Pancreas (tissue), 10 donors: ENCODE results near the gene DESI1. TPM values are rescaled to one million over a fixed set of nuclear protein-coding genes. Genes with fewer than 3 reads are reported as not detected.

Source experiments
- ATAC-seq, 4 donors: fragments of 200-7000 bp; cut with Tn5 transposase; one replicate each; pipeline versions ENCODE4 v1.8.0 to v1.9.1; 2020; ENCODE audit warnings: mild to moderate bottlenecking in 4 of 4, moderate library complexity in 4 of 4
- DNase-seq, 6 donors: peaks; one replicate each; pipeline ENCODE4 v3.0.0-alpha.2; 2020
- FAIRE-seq: peaks from 2 replicates; lab custom pipeline; 2012; peaks lifted over from hg19 to GRCh38; lab: Jason Lieb, UNC
- H3K27ac ChIP-seq, 4 donors: fragments of 200-600 bp; sonication (generic); 1 replicate in 3 of 4; 2 replicates in 1 of 4; pipeline versions ENCODE4 v1.5.0 to v1.8.0; 2020
- H3K27me3 ChIP-seq, 4 donors: fragments of 200-600 bp; one replicate each; pipeline ENCODE4 v1.8.0; 2021
- H3K36me3 ChIP-seq, 3 donors: fragments of 200-600 bp; sonication (generic) in 1 of 3; one replicate each; pipeline versions ENCODE4 v1.5.0 to v1.8.0; 2020 to 2021
- H3K4me1 ChIP-seq, 3 donors: fragments of 200-600 bp; one replicate each; pipeline ENCODE4 v1.8.0; 2021
- H3K4me3 ChIP-seq, 4 donors: fragments of 200-600 bp; sonication (generic) in 2 of 4; one replicate each; pipeline versions ENCODE4 v1.5.0 to v1.8.0; 2020 to 2021
- H3K9me3 ChIP-seq, 4 donors: fragments of 200-600 bp; one replicate each; pipeline ENCODE4 v1.8.0; 2021
- CTCF ChIP-seq, 4 donors: fragments of 200-600 bp; sonication (generic) in 3 of 4; IDR thresholded peaks; one replicate each; pipeline versions ENCODE4 v1.5.0 to v1.8.0; 2021; ENCODE audit warnings: antibody characterized with exemption in 4 of 4
- WGBS, 2 donors: extraction: QIAGEN DNeasy Blood & Tissue Kit; methylation state at CpG; one replicate each; pipeline ENCODE4 v1.1.7; 2013; 5-methylcytosine and 5-hydroxymethylcytosine counted together
- intact Hi-C, 3 donors: fragments of 100-400 bp; cut with DNase I; formaldehyde crosslinking; loops; one replicate each; pipeline versions ENCODE4 v1.11.1 to v1.14.2; 2022
- polyA plus RNA-seq, 2 donors: library from polyadenylated mRNA; stranded (reverse); fragments of 200-250 nt; gene quantifications; one replicate each; pipeline ENCODE4 v1.2.3, GENCODE V29; 2013
- total RNA-seq, 6 donors: library from RNA; stranded (reverse); fragmentation: NEBNext Ultra II Directional in 4 of 6; extraction: Animal tissue kit (Norgen Biotek cat#: 25700) in 4 of 6; gene quantifications; one replicate each; pipeline versions ENCODE4 v1.2.1 to v1.2.4, GENCODE V29; 2021 to 2023
- donor health status: healthy with polysubstance abuse.
- donor health status: DM: no; HTN: no; CAD: no; lungs with moderate emphysema.
- donor health status: DM: no; HTN: no; CAD: no.
- donor health status: control.
- donor health status: control.
- donor health status: Bipolar disorder and iron deficiency.
- donor health status: DM: yes; HTN: yes; CAD: no.
- donor health status: DM: no; HTN: no; CAD: no.
- donor health status: DM: no; HTN: no; CAD: no.
- donor health status: DM: yes; HTN: yes; CAD: no.

Gene DESI1
- total and polyA plus RNA-seq, 8 donors, result 8.2 to 14.8 (median 9.6) TPM

DNA sequence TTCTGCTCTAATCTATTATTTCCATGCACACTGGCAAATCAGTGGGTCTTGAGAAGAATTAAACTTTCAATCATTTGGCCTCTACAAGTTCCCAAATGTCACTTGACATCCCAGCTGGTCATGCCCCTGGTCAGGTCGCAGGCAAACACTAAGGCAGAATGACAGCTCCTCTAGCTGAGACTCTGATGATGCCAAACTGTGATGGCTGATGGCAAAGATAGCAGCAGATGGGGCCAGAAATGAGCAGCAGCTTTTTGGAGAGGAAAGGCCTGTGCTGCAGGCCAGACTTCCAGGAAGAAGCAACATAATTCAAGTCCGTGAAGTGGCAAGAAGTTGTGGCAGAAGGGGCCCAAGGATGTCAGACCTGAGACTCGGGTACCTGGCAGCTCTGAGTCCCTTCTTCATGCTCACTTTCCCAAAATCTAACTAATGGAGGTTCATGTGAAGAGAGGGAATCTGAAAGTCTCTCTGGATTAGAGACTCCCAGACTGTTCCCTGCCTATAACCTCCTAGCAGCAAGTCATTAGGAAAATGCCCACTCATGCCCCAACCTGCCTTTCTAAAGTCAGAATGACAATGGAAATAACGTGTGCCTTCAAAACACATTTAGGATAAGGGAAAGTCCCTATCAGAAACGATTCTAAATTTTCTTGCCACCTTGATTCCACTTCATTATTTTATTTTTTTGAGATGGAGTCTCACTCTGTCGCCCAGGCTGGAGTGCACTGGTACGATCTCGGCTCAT lies 21.8 kb downstream of the DESI1 start:
- H3K4me1 ChIP-seq, result no peaks in the 10 kb centered on the region
- ATAC-seq, result no peak
- intact Hi-C loops, result loop anchor here in 2 of 3 donors (5.0 to 10.0 kb wide), 3 partner anchors 62 to 204 kb away; no protein-coding TSS in a partner anchor
- H3K27ac ChIP-seq, result no peak overlapping the region
- TF ChIP-seq CTCF (IDR thresholded peaks at IDR 0.05), result no peak
- no peaks in the 10 kb centered on the region for H3K27me3 ChIP-seq
- no peak for FAIRE-seq
- no peaks in the 10 kb centered on the region for H3K9me3 ChIP-seq
- peaks cover 0 to 31% (median 0%) of the 10 kb centered on the region in 3 donors for H3K36me3 ChIP-seq
- WGBS, 2 donors, result 83 to 86% methylated on average over 8 of the region's 8 CpGs
- DNase-seq, result no peak
- no peak overlapping the region for H3K4me3 ChIP-seq

GRCh38 chr22:41598081-41598480 lies 22.8 kb downstream of the DESI1 start:
- FAIRE-seq, result no peak

GRCh38 chr22:41597635-41597953 lies 23.2 kb downstream of the DESI1 start:
- Histone ChIP-seq H3K4me3 (no peak overlapping the region), H3K27ac (no peak overlapping the region), H3K9me3 (no peaks in the 10 kb centered on the region), H3K4me1 (no peaks in the 10 kb centered on the region), H3K27me3 (no peaks in the 10 kb centered on the region), H3K36me3 (peaks cover 0 to 19% (median 0%) of the 10 kb centered on the region in 3 donors)
- FAIRE-seq (no peak), DNase-seq (no peak), ATAC-seq (peak in 1 of 4 donors; percentile 5)
- no peak for TF ChIP-seq CTCF (IDR thresholded peaks at IDR 0.05)
- 55% methylated on average over 2 of the region's 2 CpGs for WGBS, 2 donors
- intact Hi-C loops, result loop anchor here in 2 of 3 donors (5.0 to 10.0 kb wide), 3 partner anchors 60 to 203 kb away; no protein-coding TSS in a partner anchor

More at GRCh38 chr22:41598081-41598480, 22.8 kb downstream of the DESI1 start:
- Histone ChIP-seq H3K27ac (no peak overlapping the region), H3K9me3 (no peaks in the 10 kb centered on the region), H3K4me3 (no peak overlapping the region), H3K36me3 (peaks cover 0 to 24% (median 0%) of the 10 kb centered on the region in 3 donors), H3K4me1 (no peaks in the 10 kb centered on the region), H3K27me3 (no peaks in the 10 kb centered on the region)
- DNase-seq, result peak in 1 of 6 donors; percentile 27
- intact Hi-C loops, result loop anchor here in 2 of 3 donors (5.0 to 10.0 kb wide), 3 partner anchors 61 to 203 kb away; no protein-coding TSS in a partner anchor
- no peak for ATAC-seq
- TF ChIP-seq CTCF (IDR thresholded peaks at IDR 0.05), result no peak
- WGBS, 2 donors, result 87 to 90% methylated on average over 5 of the region's 5 CpGs

DNA sequence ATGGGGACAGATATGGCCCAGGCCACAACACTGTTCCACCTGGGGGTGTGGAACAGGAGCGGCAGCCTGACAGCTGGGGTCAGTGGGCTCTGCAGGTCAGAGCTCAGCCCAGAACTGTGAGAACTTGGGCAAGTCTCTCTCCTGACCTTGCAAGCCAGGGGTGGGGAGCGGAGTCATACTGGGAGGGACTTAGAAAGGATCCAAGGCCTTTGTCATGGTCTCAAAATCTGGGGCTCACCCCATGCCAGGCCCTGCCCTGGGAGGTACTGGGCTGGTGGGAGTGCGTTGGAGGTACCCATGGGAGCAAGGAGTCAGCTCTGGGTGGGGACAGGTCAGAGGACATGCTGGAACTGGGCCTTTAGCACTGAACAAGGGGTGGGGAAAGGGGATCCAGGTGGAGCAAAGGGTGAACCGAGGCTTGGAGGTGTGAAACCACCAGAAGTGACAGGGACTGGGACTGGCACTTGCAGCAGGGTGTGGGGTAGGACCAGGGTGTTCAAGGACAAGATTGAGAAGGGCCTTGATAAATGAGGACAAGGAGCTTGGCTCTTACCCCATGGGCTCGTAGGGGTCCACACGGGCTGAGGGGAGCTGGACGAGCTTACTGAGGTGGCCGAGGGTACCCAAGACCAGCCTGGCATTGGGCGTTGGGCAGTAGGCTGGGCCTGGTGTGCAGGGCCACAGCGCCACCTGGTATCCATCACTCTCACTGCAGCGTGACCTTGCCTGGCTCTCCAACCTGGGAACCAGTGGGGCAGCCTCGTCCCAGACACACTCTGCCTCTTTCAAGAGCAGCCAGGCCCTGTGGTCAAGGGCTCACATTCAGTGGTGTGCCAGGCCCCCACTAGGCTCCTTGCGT lies 23.8 kb downstream of the DESI1 start:
- no peak for FAIRE-seq
- intact Hi-C loops, result loop anchor here in 2 of 3 donors (5.0 to 10.0 kb wide), 3 partner anchors 60 to 202 kb away; no protein-coding TSS in a partner anchor
- no peak overlapping the region for H3K27ac ChIP-seq
- ATAC-seq, result peak; percentile 94 to 100 (median 96)
- H3K9me3 ChIP-seq, result no peaks in the 10 kb centered on the region
- H3K4me3 ChIP-seq, result no peak overlapping the region
- peaks cover 0 to 14% (median 0%) of the 10 kb centered on the region in 3 donors for H3K36me3 ChIP-seq
- peak; percentile 47 to 89 (median 80) for DNase-seq
- 24 to 31% methylated on average over 13 of the region's 13 CpGs for WGBS, 2 donors
- no peaks in the 10 kb centered on the region for H3K27me3 ChIP-seq
- peak; percentile 47 to 71 (median 65) for TF ChIP-seq CTCF (IDR thresholded peaks at IDR 0.05)
- no peaks in the 10 kb centered on the region for H3K4me1 ChIP-seq
